Limb (tissue), 2 donors: Measurements from ENCODE around the gene IL18RAP.

Experiments
- DNase-seq, 2 donors: peaks; one replicate each; pipeline ENCODE4 v3.0.0-alpha.2; 2016; ENCODE audit errors: extremely low spot score in 2 of 2

Gene IL18RAP, protein sequence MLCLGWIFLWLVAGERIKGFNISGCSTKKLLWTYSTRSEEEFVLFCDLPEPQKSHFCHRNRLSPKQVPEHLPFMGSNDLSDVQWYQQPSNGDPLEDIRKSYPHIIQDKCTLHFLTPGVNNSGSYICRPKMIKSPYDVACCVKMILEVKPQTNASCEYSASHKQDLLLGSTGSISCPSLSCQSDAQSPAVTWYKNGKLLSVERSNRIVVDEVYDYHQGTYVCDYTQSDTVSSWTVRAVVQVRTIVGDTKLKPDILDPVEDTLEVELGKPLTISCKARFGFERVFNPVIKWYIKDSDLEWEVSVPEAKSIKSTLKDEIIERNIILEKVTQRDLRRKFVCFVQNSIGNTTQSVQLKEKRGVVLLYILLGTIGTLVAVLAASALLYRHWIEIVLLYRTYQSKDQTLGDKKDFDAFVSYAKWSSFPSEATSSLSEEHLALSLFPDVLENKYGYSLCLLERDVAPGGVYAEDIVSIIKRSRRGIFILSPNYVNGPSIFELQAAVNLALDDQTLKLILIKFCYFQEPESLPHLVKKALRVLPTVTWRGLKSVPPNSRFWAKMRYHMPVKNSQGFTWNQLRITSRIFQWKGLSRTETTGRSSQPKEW

DNA sequence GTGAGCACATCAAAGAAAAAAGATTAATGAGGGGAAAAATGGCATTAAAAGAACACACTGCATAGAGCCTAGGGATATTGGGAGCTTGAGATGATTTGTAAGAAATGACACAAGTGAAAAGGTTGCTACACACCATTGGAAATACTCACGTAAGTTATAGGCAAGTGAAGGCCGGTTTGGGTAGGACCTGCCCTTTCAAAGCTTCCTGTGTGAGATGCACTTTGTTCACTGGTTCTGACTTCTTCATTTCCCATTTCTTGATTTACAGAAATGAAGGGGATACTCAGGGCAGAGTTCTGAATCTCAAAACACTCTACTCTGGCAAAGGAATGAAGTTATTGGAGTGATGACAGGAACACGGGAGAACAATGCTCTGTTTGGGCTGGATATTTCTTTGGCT, at the start of gene IL18RAP:
IL18RAP (plus strand) TSS at position 251 of the 400 bp plus-strand sequence; CDS start at position 369, 118 bp downstream.
- DNase-seq: no peak

DNA sequence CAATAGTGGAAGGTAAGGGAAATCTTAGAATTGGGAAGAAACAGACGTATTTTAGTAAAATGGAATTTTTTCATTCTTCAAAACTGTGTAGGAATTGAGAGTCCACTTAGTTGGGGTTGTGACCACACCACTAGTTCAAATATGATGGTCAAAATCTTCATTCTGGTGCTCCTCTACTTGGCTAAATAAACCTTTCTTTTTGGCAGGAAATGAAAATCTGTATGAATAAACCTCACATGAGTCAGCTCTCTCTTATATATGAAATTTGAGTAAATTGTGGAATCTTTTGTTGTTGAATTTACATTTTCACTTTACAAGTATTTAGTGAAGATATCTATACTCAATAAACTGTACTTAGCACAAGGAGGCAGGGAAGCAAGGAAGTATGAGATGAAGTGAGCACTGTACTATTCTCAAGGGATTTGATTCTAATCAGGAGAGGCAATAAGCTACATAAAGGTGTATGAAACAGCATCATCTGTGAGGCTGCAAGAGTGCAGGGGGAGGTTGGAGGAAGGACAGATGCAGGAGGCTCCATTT, 46.8 kb upstream of the IL18RAP start:
- no peak for DNase-seq

DNA sequence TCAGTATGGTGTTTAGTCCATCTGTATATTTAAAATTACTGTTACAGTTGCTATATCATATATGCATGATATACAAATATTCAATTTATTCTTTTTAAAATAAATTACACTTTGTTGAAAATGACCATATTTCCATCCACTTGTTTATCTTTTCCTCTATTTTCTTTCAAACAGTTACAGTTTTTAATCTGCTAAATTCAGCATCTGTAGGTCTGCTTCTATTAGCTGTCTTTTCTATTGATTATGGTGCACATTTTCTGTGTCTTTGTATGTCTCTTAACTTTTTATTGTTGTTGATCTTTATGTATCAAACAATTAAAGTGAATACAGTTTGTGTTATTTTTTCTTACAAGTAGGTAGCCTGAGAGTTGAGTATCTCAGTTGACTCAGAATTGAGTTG, 39.2 kb upstream of the IL18RAP start:
- no peak for DNase-seq

DNA sequence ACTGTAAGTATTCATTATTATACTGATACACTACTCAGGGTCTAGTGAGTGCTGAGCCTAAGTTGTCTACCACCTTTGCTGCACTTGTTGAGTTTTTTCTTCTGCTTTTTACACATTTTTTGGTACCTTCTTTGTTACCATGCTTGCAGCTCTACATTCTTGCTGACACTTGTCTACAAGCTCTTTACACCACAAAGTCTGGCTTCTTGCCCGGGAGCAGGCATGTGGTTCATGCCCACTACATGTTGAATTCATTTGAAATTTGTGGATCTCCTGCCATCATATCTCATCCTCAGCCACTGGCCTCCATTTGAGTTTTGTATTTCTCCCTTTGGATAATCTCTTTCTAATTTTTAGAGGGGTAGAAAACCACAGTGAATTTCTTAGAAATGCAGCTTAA, 37.4 kb upstream of the IL18RAP start:
- no peak for DNase-seq

DNA sequence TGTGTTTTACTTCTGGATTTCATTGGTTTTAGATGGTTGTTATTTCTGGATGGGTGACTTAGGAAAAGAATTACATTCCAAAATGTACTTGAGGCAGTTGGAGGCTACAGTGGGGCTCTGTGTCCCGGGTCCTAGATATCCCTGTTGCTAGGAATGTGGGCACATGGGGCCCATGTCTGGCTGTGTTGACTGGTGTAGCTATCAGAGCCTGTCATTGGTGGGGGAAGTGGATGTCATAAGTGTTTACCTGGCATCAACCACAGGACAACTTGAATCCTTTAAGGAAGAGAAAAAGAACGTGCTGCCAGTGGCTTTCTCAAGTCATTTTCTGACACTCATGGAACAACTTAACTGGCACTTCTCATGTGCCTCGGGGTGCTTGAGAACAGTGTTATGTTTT, 37.0 kb upstream of the IL18RAP start:
- no peak for DNase-seq

DNA sequence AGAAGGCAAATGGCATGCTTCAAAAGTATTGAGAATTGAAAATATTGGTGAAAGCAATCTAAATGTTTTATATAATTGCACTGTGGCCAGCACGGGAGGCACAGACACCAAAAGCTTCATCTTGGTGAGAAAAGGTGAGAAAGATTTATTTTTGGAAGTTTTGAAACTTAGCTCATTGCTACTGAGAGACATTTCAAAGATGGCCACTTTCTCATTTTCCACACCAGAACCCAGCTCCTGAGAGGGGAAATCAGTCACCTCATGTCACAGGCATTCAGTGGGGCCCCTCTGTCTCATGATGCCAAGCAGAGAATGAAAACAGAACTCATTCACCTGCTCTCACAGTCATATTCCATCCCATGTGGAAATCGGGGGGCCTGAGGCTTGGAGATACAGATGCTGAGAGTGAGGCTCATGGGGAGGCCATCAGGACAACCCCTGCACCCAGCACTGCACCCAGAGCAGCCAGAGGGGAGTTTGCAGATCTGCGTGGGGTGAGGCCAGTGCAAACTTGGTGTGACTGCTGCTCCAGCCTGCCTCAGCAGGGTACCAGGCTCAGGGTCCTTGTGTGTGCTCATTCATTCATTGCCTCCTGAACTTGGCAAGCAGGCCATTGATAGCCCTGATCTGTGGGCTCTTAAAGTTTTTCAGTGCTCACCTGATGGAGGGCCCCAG, 36.0 kb upstream of the IL18RAP start:
- DNase-seq: no peak

DNA sequence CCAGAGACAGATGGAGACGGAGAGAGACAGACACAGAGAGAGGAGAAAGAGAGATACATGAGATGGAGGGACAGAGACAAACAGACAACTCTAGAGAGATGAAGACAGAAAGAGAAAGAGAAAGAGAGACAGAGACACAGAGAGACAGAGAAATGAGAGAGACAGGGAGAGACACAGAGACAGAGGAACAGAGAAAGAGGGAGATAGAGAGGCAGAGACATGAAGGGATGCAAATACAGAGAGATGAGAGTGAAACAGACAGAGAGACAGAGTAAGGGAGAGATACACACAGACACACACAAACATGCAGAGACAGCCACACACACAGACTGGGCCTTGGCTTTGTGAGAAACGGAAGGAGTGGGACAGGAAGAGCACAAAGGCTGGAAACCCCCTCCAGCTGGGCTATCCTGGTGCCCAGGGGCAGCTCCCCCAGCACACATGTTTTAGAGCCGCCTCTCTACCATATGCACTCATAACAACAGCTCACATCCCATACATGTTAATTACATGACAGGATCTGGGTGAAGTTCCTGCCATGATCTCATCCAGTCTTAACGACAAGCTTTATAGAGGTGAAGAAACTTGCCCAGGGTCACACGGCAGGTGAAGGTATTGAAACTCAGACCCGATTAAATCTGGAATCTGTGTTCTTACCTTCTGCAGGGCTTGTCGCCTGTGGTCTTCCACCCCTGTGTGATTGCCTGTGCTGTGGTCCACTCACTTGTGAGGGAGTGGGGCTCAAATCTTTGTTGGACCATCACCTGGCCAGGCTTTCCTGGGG, 35.0 kb upstream of the IL18RAP start:
- no peak for DNase-seq

DNA sequence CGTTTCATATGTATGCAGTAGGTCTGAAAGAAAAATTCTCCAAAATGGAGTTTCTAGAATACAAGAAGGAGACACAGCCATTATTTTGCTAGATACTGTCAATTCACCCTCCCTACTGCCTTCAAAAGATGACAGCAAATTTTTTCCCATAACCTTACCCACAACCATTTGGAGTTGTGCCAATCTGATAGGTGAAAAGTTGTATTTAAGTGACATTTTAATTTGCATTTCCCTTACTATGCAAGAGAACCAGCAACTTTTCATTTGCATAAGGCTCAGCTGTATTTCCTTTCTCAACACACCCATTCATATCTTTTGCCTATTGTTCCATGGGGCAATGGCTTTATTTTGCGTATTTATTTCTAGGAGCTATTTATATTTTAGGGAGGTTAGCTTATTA, 31.4 kb upstream of the IL18RAP start:
- DNase-seq: no peak

DNA sequence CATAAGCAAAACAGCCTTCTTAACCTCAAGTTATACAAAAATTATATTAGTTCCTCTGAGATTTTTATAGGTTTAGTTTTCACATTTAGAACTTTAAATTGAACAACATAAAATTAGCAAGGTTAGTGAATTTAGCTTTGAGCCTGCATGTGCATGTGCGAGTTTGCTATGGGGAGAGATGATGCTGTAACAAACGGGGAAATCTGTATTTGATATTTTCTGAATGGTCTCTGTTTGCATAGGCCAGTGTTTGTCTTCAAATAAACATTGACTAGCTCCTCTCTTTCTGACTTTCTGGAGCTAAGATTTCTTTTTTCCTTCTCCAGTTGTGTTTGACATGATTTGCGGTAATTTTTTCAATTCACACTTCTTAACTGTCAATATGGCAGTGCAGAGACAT, 30.9 kb upstream of the IL18RAP start:
- no peak for DNase-seq

DNA sequence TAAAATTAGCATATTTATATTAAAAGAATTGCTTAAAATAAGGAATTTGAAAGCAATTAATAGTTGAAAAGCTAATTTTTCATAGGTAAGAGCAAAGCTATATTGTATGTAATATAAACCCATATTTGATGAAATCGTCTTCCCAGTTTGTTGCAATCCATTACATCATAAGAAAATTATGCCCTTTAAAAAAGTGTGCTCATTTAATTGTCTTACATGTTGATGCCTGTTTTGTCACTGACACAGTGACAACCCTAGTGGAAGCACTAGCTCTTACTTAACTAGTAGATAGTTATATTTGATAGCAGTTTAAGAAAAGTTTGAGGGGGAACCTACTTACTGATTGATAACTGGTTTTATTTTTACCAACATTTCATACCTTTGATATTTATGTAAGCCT, 30.0 kb upstream of the IL18RAP start:
- no peak for DNase-seq

DNA sequence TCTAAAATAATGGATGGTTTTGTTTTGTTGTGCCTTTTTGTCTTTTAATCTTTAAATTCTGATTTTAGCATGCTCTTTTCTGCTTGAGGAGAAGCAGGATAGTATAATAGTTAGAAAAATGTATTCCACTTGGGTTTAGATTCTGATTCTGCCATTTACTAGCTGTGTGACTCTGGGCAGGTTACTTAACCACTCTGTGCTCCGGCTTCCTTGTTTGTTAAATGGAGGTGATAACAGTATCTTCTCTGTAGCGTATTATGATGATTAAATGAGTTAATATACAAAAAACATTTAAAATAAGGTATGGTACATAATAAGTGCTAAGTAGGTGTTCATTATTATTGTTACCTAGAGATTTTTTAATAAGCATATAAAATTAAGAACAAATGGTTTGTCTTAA, 26.9 kb upstream of the IL18RAP start:
- no peak for DNase-seq

DNA sequence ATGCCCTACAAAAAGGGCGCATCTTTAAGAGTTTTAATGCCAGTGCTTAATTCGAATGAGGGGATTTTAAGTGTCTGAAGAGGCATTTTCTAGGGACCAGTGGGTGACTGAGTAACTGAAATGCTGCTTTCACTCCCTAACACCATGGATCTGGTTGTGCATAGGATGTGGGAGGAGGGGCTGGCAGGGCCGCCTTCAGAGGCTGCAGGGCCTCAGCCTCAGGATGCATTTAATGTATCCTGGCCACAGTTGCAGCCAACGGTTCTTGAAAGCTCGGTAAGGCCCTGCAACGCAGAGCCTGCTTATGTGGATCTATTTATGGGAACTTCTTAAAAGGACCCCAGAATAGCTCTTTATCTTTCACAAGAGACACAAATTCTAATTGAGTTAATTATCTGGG, 25.8 kb upstream of the IL18RAP start:
- DNase-seq: no peak

DNA sequence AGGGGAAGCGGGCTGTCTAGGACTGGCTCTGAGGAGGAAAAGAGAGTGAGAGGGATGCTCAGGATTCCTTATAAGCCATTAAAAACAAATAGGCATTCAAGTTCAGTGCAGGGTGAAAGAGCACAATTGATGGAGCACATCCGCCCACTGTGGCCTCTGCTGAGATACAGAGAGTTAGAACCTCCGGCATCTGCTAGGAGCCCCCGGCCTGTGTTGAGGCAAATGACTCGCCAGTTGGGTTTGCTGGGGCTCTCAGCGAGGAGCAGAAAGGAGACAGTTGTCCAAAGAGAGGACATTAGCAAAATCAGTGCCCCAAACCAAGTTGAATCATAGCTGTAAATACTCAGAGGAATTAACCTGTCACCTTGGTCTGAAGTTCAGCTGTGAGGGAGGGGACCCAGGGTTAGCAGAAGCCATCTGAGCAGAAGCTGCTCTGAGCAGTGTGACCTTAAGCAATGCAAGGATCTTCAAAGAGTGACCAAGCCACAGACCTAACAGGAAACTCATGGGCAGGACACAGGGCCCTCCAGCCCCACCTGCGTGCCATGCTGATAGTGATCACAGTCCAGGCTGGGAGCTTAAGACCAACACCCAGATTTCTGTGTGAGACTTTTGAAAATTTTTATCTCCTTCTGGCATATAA, 23.3 kb upstream of the IL18RAP start:
- no peak for DNase-seq

DNA sequence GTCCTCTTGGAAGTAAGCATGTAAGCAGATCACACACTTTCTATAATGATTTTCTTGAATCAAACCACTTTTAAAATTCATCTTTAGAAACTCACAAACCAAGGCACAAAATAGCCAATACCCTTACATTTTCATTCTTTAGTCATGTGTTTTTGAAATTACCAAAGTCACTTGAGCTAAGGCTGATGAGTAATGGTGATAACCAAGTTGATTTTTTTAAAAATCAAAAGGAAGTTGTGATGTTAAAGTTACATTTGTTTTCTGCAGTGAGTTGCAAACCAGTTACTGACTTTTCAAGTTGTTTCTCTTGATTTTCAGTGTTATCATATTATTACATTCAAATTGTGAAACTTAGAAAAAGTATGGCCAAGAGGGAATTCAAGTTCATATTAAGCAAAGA, 21.5 kb upstream of the IL18RAP start:
- no peak for DNase-seq

DNA sequence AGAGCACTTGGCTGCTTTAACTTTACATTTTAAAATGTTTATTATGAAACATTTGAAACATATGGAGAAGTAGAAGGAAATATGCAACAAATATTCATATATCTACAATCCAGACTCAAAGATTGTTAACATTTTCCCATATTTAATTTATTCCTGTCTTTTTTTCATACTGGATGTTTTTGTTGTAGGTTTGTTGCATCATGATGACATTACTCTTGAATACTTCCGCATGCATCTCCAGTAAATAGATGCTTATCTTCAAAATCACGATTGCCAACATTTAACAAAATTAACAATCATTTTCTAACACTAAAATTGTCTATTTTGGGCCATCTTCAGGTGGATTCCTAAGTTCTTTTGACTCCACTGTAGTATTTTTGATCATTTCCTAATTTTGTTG, 21.1 kb upstream of the IL18RAP start:
- DNase-seq: no peak

DNA sequence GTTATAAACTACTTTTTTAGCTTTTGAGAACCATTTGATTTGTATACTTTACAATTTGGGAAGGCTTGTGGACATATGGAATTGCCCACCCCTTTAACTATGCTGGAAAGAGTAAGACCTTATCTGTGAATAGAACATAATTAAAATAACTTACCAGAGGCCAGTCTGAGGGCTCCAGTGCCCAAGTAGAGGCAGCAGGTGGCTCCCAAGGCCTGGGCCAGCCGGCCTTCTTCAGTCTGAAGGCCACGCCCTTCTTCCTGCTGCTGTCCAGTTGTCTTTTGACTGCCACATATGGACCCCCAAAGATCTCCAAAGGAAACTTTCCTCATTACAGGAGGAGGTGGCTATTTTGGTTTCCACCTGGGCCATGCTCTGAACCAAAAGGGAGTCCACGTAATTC, 12.0 kb upstream of the IL18RAP start:
- DNase-seq: no peak

DNA sequence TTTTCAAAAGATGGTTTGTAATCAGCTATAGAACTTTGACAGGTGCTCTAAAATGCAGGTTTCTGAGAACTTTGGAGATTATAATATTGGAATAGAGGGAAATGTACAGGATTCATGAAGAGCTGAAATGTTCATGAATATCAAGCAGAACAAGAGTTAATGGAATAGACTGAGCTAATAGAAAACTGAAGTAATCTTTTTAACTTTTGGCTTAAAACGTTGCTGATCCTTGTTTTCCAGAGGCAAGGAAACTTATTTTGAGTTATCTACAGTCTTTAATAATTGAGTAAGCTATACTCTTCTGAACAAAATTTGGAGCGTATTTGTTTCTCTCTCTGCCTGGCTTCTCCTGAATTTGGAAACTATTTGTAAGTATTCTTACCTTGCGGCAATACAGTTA, 10.8 kb upstream of the IL18RAP start:
- no peak for DNase-seq

DNA sequence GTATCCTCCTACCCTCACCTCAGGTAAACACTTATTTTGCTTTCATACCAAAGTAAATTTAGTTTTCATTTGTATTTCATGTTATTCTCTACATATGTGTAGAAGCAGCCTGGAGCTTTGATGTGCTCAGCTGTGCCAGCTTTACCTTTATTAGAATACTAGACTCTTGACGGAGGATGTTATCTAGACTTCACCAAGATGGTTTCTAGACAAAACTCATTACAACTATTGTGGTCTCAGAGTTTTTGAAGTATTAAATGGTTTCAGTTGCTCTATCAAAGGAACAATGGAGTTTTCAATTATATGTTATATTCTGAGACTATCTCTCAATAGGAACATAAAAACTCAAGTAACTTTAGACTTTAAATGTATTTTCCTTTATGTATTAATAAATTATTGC, 5.0 kb upstream of the IL18RAP start:
- no peak for DNase-seq

DNA sequence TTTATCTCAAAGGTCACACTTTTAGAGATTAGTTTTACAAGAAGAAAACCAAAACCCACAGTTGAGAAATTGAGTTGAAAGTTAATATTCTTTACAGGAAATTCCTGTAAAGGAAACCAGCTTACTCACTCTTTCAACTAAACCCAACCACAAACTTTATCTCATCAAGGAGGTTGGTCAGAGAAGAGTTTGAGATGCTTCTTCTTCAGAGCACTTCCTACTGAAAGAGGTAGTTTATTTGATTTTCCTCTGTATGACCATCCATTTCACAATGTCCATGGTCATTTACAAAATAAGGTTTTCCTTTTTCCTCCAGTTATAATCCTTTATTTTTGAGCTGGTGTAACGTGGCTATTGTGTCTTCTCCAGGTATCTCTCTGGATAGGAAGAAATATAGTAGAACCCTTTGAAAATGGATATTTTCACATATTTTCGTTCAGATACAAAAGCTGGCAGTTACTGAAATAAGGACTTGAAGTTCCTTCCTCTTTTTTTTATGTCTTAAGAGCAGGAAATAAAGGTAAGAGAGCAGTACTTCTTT, 4.5 kb upstream of the IL18RAP start:
- DNase-seq: no peak

DNA sequence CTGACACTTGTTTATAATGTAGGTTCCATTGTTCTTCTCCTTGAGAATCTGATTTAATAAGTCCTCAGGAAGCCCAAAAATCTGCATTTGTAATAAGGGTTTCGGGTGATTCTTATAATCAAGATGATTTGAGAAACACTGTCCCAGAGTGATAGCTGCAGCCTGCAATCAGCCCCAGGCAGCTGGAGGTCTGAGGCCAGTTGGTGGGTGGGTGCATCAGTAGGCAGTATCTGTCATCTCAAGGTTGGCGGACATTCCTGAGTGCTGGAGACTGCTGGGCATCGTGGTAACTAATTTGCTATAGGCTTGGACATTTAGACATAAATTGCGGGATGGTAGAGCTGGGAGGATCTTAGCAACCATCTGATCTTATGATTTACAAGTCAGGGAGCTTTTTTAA, 2.7 kb upstream of the IL18RAP start:
- DNase-seq: no peak
